Muscle of back (tissue), 11 donors: Measurements from ENCODE around the gene CAPZA2. TPM values are rescaled to one million over a fixed set of nuclear protein-coding genes. Genes with fewer than 3 reads are reported as not detected.
"Not testable (repeated sequence)": the region's sequence is repeated elsewhere in the genome, so short reads cannot be mapped to it uniquely, and the experiment has no call there.

ENCODE experiments used
- DNase-seq, 3 donors: peaks; one replicate each; pipeline versions ENCODE4 v3.0.0 to v3.0.0-alpha.2; 2013
- polyA plus RNA-seq, 10 donors: library from polyadenylated mRNA; unstranded; fragments of 120-200 nt; gene quantifications; one replicate each; pipeline ENCODE4 v1.2.1, GENCODE V29; 2013; ENCODE audit not compliant: insufficient read length in 10 of 10

The CAPZA2 gene
- polyA plus RNA-seq, 10 donors = 147 to 264 (median 216) TPM

- peak in 2 of 3 donors; percentile 62 to 82 for DNase-seq
Measured at GRCh38 chr7:116952635-116953371, 90.4 kb downstream of the CAPZA2 start.

- peak; percentile 67 to 92 (median 83) for DNase-seq
Measured at GRCh38 chr7:116953372-116953905, 91.1 kb downstream of the CAPZA2 start, which contains the start of gene ST7. Gene ST7, plus strand, starts transcription at chr7:116953501. Its CDS starts 40 bp downstream, at chr7:116953541.

- DNase-seq = peak; percentile 86 to 93 (median 87)
Measured at GRCh38 chr7:116953906-116954838, 91.8 kb downstream of the CAPZA2 start.

GRCh38 chr7:116955340-116955739 is 93.0 kb downstream of the CAPZA2 start:
- no peak for DNase-seq

GRCh38 chr7:116955801-116956476 is 93.6 kb downstream of the CAPZA2 start:
- DNase-seq = peak in 2 of 3 donors; percentile 39 to 57

GRCh38 chr7:116956477-116956804 is 94.1 kb downstream of the CAPZA2 start:
- no peak for DNase-seq

- no peak for DNase-seq
Measured at GRCh38 chr7:116957874-116958273, 95.5 kb downstream of the CAPZA2 start.

- DNase-seq = not testable (repeated sequence)
Measured at GRCh38 chr7:116961966-116962673, 99.7 kb downstream of the CAPZA2 start.

- no peak for DNase-seq
Measured at GRCh38 chr7:116963234-116963633, 100.8 kb downstream of the CAPZA2 start.

- DNase-seq = no peak
Measured at GRCh38 chr7:116966601-116967000, 104.2 kb downstream of the CAPZA2 start.

GRCh38 chr7:116967254-116967922 is 105.0 kb downstream of the CAPZA2 start:
- DNase-seq = no peak

GRCh38 chr7:116967983-116968382 is 105.6 kb downstream of the CAPZA2 start:
- DNase-seq = no peak

GRCh38 chr7:116968631-116969030 is 106.2 kb downstream of the CAPZA2 start:
- DNase-seq = no peak

GRCh38 chr7:116969371-116969902 is 107.0 kb downstream of the CAPZA2 start:
- DNase-seq = no peak

- DNase-seq = no peak
Measured at GRCh38 chr7:116970238-116970910, 108.0 kb downstream of the CAPZA2 start.

- not testable (repeated sequence) for DNase-seq
Measured at GRCh38 chr7:116971153-116971552, 108.8 kb downstream of the CAPZA2 start.
